ENCODE data around the gene ALDH1B1.

DNA sequence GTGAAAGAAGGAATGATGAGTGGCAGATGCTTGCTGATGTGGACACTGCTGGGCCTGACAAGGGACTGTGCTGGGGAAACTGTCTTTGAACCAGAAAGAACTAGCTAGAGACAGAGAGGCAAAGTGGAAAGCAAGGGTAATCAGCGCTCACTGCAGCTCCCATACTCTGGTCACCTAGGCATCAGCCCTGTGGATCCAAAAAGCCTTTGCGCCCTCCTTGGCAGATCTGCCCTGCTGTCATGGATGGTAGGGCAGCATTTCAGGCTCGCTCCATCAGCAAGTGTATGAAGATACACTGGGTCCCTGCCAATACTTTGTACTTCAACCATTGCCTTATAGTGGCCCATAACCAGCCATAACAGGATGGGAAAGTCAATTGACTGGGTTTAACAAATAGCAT lies 6.6 kb upstream of the ALDH1B1 start:
- TF ChIP-seq CTCF (IDR thresholded peaks at IDR 0.05) (no peak), POLR2A (IDR thresholded peaks at IDR 0.05) (no peak)
